Smooth muscle cell (in vitro differentiated cells): Measurements from ENCODE around the gene ZNF532. TPM values are rescaled to one million over a fixed set of nuclear protein-coding genes. Genes with fewer than 3 reads are reported as not detected.

Experiments
- DNase-seq: peaks from one replicate; lab custom pipeline; 2025; ENCODE audit not compliant: unreplicated experiment; lab: John Stamatoyannopoulos, UW
- H2AFZ ChIP-seq: fragments of 200-600 bp; sonication (generic); 2 replicates; pipeline ENCODE4 v1.6.0; 2016; ENCODE audit warnings: antibody characterized with exemption, low read depth, mild to moderate bottlenecking
- H3F3A ChIP-seq: fragments of 200-600 bp; sonication (generic); 2 replicates; pipeline ENCODE4 v1.6.0; 2017; ENCODE audit warnings: antibody characterized with exemption, low read depth
- H3K27ac ChIP-seq: fragments of 200-600 bp; sonication (generic); 2 replicates; pipeline ENCODE4 v1.5.1; 2016; ENCODE audit warnings: low read depth, mild to moderate bottlenecking
- H3K27me3 ChIP-seq: fragments of 200-600 bp; sonication (generic); 2 replicates; pipeline ENCODE4 v1.6.1; 2016; ENCODE audit warnings: low read depth, mild to moderate bottlenecking
- H3K36me3 ChIP-seq: fragments of 200-600 bp; sonication (generic); 2 replicates; pipeline ENCODE4 v1.5.1; 2016; ENCODE audit warnings: low read depth
- H3K4me1 ChIP-seq: fragments of 200-600 bp; sonication (generic); 2 replicates; pipeline ENCODE4 v1.5.1; 2016; ENCODE audit warnings: low read depth
- H3K4me2 ChIP-seq: fragments of 200-600 bp; sonication (generic); 2 replicates; pipeline ENCODE4 v1.6.0; 2016; ENCODE audit warnings: mild to moderate bottlenecking
- H3K4me3 ChIP-seq: fragments of 200-600 bp; sonication (generic); 2 replicates; pipeline ENCODE4 v1.5.1; 2016; ENCODE audit warnings: mild to moderate bottlenecking
- H3K79me2 ChIP-seq: fragments of 200-600 bp; sonication (generic); 2 replicates; pipeline ENCODE4 v1.6.0; 2016; ENCODE audit warnings: low read depth, mild to moderate bottlenecking
- H3K9ac ChIP-seq: fragments of 200-600 bp; sonication (generic); 2 replicates; pipeline ENCODE4 v1.6.0; 2016; ENCODE audit warnings: low read depth
- H3K9me3 ChIP-seq: fragments of 200-600 bp; sonication (generic); replicated peaks from 2 replicates; pipeline ENCODE4 v1.5.1; 2016; ENCODE audit warnings: low read depth
- H4K20me1 ChIP-seq: fragments of 200-600 bp; sonication (generic); 2 replicates; pipeline ENCODE4 v1.6.0; 2016; ENCODE audit warnings: low read depth
- WGBS: methylation state at CpG from one replicate; pipeline ENCODE4 v1.1.7; 2016; ENCODE audit warnings: low lambda C conversion rate; 5-methylcytosine and 5-hydroxymethylcytosine counted together
- polyA plus RNA-seq: library from polyadenylated mRNA; unstranded; fragments of >200 nt; fragmentation: Nextera tagmentation; extraction: Ambion mirVana; gene quantifications from 2 replicates; pipeline ENCODE4 v1.2.1, GENCODE V29; 2016
- total RNA-seq: library from RNA; depleted of rRNA; stranded (reverse); fragments of >200 nt; gene quantifications from 2 replicates; pipeline ENCODE4 v1.2.3, GENCODE V29; 2014
- TF ChIP-seq, protein P1 (sequence below): fragments of 200-600 bp; sonication (generic); IDR thresholded peaks from 2 replicates; pipeline ENCODE4 v1.5.1; 2017; ENCODE audit warnings: borderline replicate concordance, mild to moderate bottlenecking, antibody characterized with exemption; ENCODE audit not compliant: insufficient read depth, poor library complexity, severe bottlenecking

The ZNF532 gene
- total and polyA plus RNA-seq, 2 experiments from 2014 or later = 31.6 to 126 TPM

DNA sequence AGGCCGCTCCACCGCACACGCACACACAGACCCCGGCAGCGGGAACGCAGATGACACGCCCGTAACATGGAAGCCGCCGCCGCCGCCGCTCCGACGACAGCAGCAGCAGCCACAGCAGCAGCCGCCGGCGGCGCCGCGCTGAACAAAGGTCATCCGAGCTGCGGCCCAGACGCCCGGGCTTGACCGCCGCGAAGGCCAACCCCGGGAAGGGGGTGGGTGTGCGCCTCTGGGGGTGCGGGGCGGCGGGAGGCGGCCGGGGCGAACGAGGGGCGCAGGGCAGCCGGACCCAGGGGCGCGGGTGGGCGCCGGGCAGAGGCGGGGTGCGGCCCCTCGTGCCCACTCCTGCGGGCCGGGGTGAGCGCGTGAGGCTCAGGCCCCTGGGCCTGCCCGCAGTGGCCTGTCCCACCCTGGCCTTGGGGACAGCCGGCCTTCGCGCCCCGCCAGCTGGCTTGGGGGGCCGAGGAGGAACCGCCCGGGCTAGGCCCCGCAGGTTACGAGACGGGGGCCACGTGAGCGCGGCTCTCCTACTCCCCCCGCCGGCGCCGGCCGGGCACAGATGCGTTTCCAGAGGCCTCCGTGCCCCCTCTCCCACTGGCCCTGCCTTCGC, 1.0 kb upstream of the ZNF532 start:
- peaks cover 78% of the 10 kb centered on the region for H3K4me1 ChIP-seq
- H3F3A ChIP-seq = peaks cover 12% of the 10 kb centered on the region
- no peaks in the 10 kb centered on the region for H4K20me1 ChIP-seq
- H2AFZ ChIP-seq = no peak overlapping the region
- WGBS = under 1% methylated on average over 43 of the region's 72 CpGs
- peak overlapping the region; percentile 88 for H3K9ac ChIP-seq
- H3K79me2 ChIP-seq = peaks cover 59% of the 10 kb centered on the region
- H3K27me3 ChIP-seq = no peaks in the 10 kb centered on the region
- DNase-seq = no peak
- H3K4me2 ChIP-seq = peak overlapping the region; percentile 83
- peaks cover 6% of the 10 kb centered on the region for H3K36me3 ChIP-seq
- peak overlapping the region; percentile 95 for H3K27ac ChIP-seq
- peak overlapping the region; percentile 46 for H3K4me3 ChIP-seq
- TF ChIP-seq, protein P1, sequence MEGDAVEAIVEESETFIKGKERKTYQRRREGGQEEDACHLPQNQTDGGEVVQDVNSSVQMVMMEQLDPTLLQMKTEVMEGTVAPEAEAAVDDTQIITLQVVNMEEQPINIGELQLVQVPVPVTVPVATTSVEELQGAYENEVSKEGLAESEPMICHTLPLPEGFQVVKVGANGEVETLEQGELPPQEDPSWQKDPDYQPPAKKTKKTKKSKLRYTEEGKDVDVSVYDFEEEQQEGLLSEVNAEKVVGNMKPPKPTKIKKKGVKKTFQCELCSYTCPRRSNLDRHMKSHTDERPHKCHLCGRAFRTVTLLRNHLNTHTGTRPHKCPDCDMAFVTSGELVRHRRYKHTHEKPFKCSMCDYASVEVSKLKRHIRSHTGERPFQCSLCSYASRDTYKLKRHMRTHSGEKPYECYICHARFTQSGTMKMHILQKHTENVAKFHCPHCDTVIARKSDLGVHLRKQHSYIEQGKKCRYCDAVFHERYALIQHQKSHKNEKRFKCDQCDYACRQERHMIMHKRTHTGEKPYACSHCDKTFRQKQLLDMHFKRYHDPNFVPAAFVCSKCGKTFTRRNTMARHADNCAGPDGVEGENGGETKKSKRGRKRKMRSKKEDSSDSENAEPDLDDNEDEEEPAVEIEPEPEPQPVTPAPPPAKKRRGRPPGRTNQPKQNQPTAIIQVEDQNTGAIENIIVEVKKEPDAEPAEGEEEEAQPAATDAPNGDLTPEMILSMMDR = no peak
- no peaks in the 10 kb centered on the region for H3K9me3 ChIP-seq

DNA sequence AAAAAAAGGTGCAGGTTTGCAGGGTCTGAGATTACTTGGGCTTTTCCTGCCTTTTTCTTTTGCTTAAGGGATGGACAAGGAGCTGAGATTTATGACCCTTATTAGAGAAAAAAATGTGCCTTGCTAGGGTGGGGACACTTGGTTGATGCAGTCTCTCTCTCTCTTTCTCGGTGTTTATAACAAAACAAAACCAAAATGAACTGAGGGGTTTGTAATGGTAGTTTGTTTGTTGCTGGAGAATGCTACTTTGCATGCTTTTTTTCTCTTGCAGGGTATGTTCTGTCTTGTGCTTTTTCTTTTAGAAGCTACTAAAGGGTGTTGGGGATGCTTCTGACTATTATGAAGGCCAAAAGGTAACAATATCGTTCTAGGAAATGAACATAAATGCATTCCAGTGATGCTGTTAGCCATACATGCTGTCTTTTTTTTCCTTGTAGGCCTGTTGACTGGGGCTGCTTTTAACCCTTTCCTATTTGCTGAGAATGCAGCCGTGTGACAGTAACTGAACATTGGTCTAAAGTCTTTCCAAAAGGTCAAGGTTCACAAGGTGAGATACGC, 435 bp downstream of the ZNF532 start:
- H3K4me3 ChIP-seq = peak overlapping the region; percentile 46
- peaks cover 6% of the 10 kb centered on the region for H3K36me3 ChIP-seq
- peak overlapping the region; percentile 88 for H3K9ac ChIP-seq
- TF ChIP-seq, protein P1 = no peak
- H4K20me1 ChIP-seq = peaks cover 3% of the 10 kb centered on the region
- H3K27ac ChIP-seq = peak overlapping the region; percentile 95
- H3K79me2 ChIP-seq = peaks cover 74% of the 10 kb centered on the region
- no peak overlapping the region for H2AFZ ChIP-seq
- DNase-seq = no peak
- no peaks in the 10 kb centered on the region for H3K27me3 ChIP-seq
- H3K9me3 ChIP-seq = no peaks in the 10 kb centered on the region
- H3K4me1 ChIP-seq = peaks cover 68% of the 10 kb centered on the region
- peaks cover 12% of the 10 kb centered on the region for H3F3A ChIP-seq
- WGBS = 22% methylated on average over 4 of the region's 4 CpGs
- peak overlapping the region; percentile 83 for H3K4me2 ChIP-seq

GRCh38 chr18:58865701-58866065, 1.0 kb downstream of the ZNF532 start:
- Histone ChIP-seq H3K79me2 (peaks cover 79% of the 10 kb centered on the region), H3K4me1 (peaks cover 64% of the 10 kb centered on the region), H3K9ac (peak overlapping the region; percentile 88), H3K4me3 (peak overlapping the region; percentile 46), H3K27me3 (no peaks in the 10 kb centered on the region), H3K4me2 (peak overlapping the region; percentile 83), H3K36me3 (peaks cover 6% of the 10 kb centered on the region), H2AFZ (peak overlapping the region; percentile 0), H3F3A (peaks cover 12% of the 10 kb centered on the region), H3K9me3 (no peaks in the 10 kb centered on the region), H4K20me1 (peaks cover 8% of the 10 kb centered on the region), H3K27ac (peak overlapping the region; percentile 95)
- WGBS = 30% methylated on average over 8 of the region's 8 CpGs
- no peak for DNase-seq
- TF ChIP-seq, protein P1 = no peak
